Type B pancreatic cell (in vitro differentiated cells): ENCODE results near the gene B3GNT9. TPM values are rescaled to one million over a fixed set of nuclear protein-coding genes. Genes with fewer than 3 reads are reported as not detected.

ENCODE experiments used
- DNase-seq: peaks from one replicate; pipeline ENCODE4 v3.0.0; 2021; ENCODE audit warnings: mixed read lengths; ENCODE audit not compliant: unreplicated experiment; ENCODE audit errors: extremely low spot score
- H3K27ac Mint-ChIP-seq: 2 replicates; pipeline ENCODE4 v1.8.0; 2021; ENCODE audit warnings: mild to moderate bottlenecking, mixed read lengths
- H3K27me3 Mint-ChIP-seq: 2 replicates; pipeline ENCODE4 v1.8.0; 2021; ENCODE audit warnings: mixed read lengths
- H3K36me3 Mint-ChIP-seq: 2 replicates; pipeline ENCODE4 v1.8.0; 2021; ENCODE audit warnings: mixed read lengths
- H3K4me1 Mint-ChIP-seq: one replicate; pipeline ENCODE4 v1.8.0; 2021; ENCODE audit warnings: mixed read lengths; ENCODE audit not compliant: unreplicated experiment
- H3K4me3 Mint-ChIP-seq: 2 replicates; pipeline ENCODE4 v1.8.0; 2021; ENCODE audit warnings: mild to moderate bottlenecking, mixed read lengths
- H3K9me3 Mint-ChIP-seq: 2 replicates; pipeline ENCODE4 v1.8.0; 2021; ENCODE audit warnings: mixed read lengths
- CTCF ChIP-seq: fragments of 200-600 bp; sonication (generic); conservative IDR thresholded peaks from 2 replicates; pipeline ENCODE4 v1.5.0; 2021; ENCODE audit warnings: antibody characterized with exemption, mild to moderate bottlenecking
- total RNA-seq: library from RNA; stranded (reverse); gene quantifications from 2 replicates; pipeline ENCODE4 v1.2.1, GENCODE V29; 2021; ENCODE audit warnings: low replicate concordance

B3GNT9 gene
- total RNA-seq, 1 donor from 2014 or later: 11.0 TPM

GRCh38 chr16:67149276-67150046 lies 1.3 kb downstream of the B3GNT9 start:
- peaks cover 16% of the 10 kb centered on the region for H3K36me3 Mint-ChIP-seq
- peaks cover 41% of the 10 kb centered on the region for H3K27me3 Mint-ChIP-seq
- H3K4me1 Mint-ChIP-seq: no peaks in the 10 kb centered on the region
- DNase-seq: no peak
- TF ChIP-seq CTCF: no peak
- H3K27ac Mint-ChIP-seq: no peak overlapping the region
- H3K4me3 Mint-ChIP-seq: peak overlapping the region; percentile 37
- no peaks in the 10 kb centered on the region for H3K9me3 Mint-ChIP-seq

DNA sequence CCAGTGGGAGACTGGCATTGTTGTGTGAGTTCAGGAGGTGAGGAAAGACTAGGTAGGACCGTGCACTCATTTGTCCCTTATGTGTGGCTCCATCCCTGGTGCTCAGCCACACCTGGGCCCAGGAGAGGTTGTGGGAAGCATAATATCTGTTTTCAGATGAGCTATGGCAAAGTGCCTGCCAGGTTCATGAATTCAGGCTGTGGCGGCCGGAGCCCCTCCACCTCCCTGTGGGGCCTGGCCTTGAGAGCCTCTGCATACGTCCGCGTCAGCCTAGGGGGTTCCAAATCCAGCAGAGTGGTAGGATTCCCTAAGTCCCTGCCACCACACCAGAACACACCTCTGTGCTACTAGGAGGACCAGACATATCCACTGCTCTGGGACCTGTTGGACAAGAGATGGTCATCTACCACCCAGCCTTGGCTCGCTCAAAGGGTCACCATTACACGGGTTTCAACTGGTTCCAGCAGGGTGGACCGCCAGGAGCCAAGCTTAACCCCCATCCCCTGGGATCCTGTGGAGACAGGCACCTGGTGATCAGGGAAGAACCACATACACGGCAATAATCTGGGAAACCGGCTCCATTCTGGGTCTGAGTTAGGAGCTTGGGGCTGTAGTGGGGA lies 2.0 kb downstream of the B3GNT9 start:
- H3K27ac Mint-ChIP-seq: no peak overlapping the region
- peak overlapping the region; percentile 37 for H3K4me3 Mint-ChIP-seq
- no peaks in the 10 kb centered on the region for H3K4me1 Mint-ChIP-seq
- no peak for DNase-seq
- H3K27me3 Mint-ChIP-seq: peaks cover 34% of the 10 kb centered on the region
- H3K9me3 Mint-ChIP-seq: no peaks in the 10 kb centered on the region
- H3K36me3 Mint-ChIP-seq: peaks cover 20% of the 10 kb centered on the region
- TF ChIP-seq CTCF: no peak

- H3K4me1 Mint-ChIP-seq: no peaks in the 10 kb centered on the region
- no peaks in the 10 kb centered on the region for H3K9me3 Mint-ChIP-seq
- peaks cover 23% of the 10 kb centered on the region for H3K36me3 Mint-ChIP-seq
- TF ChIP-seq CTCF: no peak
- H3K27me3 Mint-ChIP-seq: peaks cover 29% of the 10 kb centered on the region
- DNase-seq: no peak
- peak overlapping the region; percentile 37 for H3K4me3 Mint-ChIP-seq
- no peak overlapping the region for H3K27ac Mint-ChIP-seq
Measured at GRCh38 chr16:67148221-67148620, 2.6 kb downstream of the B3GNT9 start.

DNA sequence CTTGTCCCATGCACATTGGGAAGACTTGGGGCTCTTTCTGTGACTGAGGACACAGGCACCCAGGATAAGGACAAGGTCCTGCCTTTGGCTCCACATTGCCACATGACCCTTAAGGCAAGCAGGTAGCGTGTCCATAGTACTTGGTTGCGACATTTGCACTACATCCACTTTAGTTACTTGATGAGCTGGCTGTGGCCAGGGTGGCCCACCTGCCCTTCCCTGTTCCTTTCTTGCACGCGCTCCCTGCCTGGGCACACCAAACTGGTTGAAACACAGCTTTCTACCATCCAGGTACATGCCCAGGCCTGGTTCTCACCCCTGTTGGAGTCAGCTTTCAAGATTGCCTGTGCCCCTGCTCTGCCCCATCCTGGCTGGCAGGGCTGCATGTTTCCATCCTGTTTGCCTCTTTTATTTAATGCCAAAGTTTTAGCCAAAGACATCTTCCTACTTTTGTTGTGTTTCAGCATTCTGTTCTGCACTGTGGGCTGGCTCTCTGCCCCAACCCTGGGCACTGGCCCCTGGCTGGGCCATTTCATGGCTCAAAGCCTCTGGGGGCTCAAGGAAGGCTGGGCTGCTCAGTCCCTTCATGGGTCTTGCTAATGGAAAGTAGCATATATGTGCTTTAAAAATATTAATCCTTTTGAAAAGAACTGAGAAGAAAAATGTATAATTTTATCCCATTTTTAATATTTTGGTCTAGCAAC lies 3.2 kb downstream of the B3GNT9 start:
- Mint-ChIP-seq H3K4me1 (no peaks in the 10 kb centered on the region), H3K4me3 (no peak overlapping the region), H3K36me3 (peaks cover 23% of the 10 kb centered on the region), H3K9me3 (no peaks in the 10 kb centered on the region), H3K27ac (no peak overlapping the region), H3K27me3 (peaks cover 22% of the 10 kb centered on the region)
- DNase-seq: no peak
- no peak for TF ChIP-seq CTCF

DNA sequence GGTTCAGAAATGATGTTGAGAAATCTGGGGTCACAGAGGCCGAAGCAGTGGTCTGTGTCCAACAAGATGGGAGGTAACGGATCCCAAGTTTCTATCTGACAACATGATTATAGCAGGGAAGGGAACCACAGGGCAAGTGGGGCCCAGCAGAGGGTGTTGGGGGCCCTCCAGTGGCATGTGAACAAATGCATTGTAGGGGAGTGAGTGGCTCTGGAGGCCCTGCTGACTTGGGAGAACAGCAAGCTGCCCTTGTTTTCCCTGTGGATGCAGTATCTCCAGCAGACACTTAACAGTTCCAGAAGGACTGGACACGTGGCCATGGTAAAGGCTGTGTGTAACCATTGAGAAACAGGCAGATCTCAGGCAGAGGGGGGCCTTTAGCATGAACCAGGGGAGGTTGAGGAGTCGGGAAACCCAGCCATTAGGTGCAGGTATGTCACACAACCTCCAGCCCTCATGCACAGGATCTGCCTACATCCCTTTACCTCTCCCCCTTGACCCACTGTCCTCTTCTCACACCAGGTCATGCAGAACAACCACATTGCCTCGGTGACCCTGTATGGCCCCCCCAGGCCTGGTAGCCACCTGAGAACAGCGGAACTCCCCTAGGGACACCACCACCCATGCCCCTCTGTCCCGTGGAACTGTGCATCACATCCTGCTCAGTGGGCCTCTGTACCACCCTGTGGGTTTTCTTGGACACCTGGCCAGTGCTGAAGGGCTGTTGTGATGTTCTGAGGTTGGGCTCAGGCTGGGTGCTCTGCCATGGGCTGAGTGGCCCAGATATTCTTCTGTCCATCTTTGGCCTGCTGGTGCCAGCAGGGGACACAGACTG lies 4.1 kb downstream of the B3GNT9 start:
- Mint-ChIP-seq H3K4me3 (no peak overlapping the region), H3K27me3 (peaks cover 16% of the 10 kb centered on the region), H3K27ac (no peak overlapping the region), H3K4me1 (no peaks in the 10 kb centered on the region), H3K9me3 (no peaks in the 10 kb centered on the region), H3K36me3 (peaks cover 23% of the 10 kb centered on the region)
- no peak for DNase-seq
- no peak for TF ChIP-seq CTCF
